ENCODE data around the gene FAM221B.

- TF ChIP-seq CTCF (IDR thresholded peaks at IDR 0.05) (no peak), POLR2A (IDR thresholded peaks at IDR 0.05) (peak in 2 of 4 donors; percentile 33 to 62)
These were observed 692 bp upstream of the FAM221B start, which contains the start of gene TMEM8B for GRCh38 chr9:35829084-35829763.
